ENCODE data around the gene PDE7B. TPM values are rescaled to one million over a fixed set of nuclear protein-coding genes. Genes with fewer than 3 reads are reported as not detected.

PDE7B gene
- total and polyA plus RNA-seq, 2 of the 13 experiments (the other 11 are each of a cell fraction or from before 2014, with no cell fraction given) = not detected

GRCh38 chr6:136108361-136108945 is 257.0 kb downstream of the PDE7B start:
- Histone ChIP-seq H3K27ac (ENCODE audit: extremely low read length, insufficient read depth, low read length) (no peak overlapping the region), H4K20me1 (ENCODE audit: insufficient read depth, low read length) (no peaks in the 10 kb centered on the region), H3K9me3 (ENCODE audit: low read length) (no peaks in the 10 kb centered on the region), H3K27me3 (ENCODE audit: control insufficient read depth in 1 of 2, insufficient read depth in 2 of 2, low read length in 2 of 2) (no peaks in the 10 kb centered on the region), H3K9ac (ENCODE audit: insufficient read depth, low read depth, low read length) (no peak overlapping the region), H3K79me2 (ENCODE audit: insufficient read depth, low read length) (no peaks in the 10 kb centered on the region), H3K4me2 (ENCODE audit: low read depth, low read length) (no peak overlapping the region), H3K4me1 (ENCODE audit: insufficient read depth, low read length) (peaks cover 8% of the 10 kb centered on the region; the same call in 1 of the 2 replicates), H3K4me3 (replicated peaks in 1 of 3; ENCODE audit: insufficient read depth in 1 of 3, low read depth in 2 of 3, low read length in 3 of 3) (no peak overlapping the region), H2AFZ (ENCODE audit: low read length) (no peak overlapping the region), H3K36me3 (replicated peaks in 1 of 2; ENCODE audit: control insufficient read depth in 1 of 2, insufficient read depth in 2 of 2, low read length in 2 of 2) (no peaks in the 10 kb centered on the region)
- in situ Hi-C loops (cut with HindIII; ENCODE audit: extremely low pct_ligation_motif_present, low pct_unique_long_range_greater_than_20kb) (no loop called here), intact Hi-C loops (cut with micrococcal nuclease; ENCODE audit: unreplicated experiment) (no loop called here)
- BruUV-seq (replicated peaks) = no TSS peak
- FAIRE-seq (no peak), ATAC-seq (no peak), DNase-seq (ENCODE audit: low spot score) (no peak)
- TF ChIP-seq UBTF (CRISPR knock-in tag; IDR thresholded peaks at IDR 0.05) (no peak), TEF (CRISPR knock-in tag; IDR thresholded peaks at IDR 0.05) (no peak), IRF2 (CRISPR knock-in tag; IDR thresholded peaks at IDR 0.05) (no peak), SKI (IDR thresholded peaks at IDR 0.05; ENCODE audit: partially characterized antibody) (no peak), BATF2 (CRISPR knock-in tag; IDR thresholded peaks at IDR 0.05) (no peak), ZSCAN31 (CRISPR knock-in tag; IDR thresholded peaks at IDR 0.05; ENCODE audit: low read depth) (no peak), ZNF207 (IDR thresholded peaks at IDR 0.05; ENCODE audit: borderline replicate concordance) (no peak), TGIF2 (CRISPR knock-in tag; IDR thresholded peaks at IDR 0.05) (no peak), PBX2 (CRISPR knock-in tag; IDR thresholded peaks at IDR 0.05) (no peak), ETV5 (CRISPR knock-in tag; IDR thresholded peaks at IDR 0.05; ENCODE audit: borderline replicate concordance) (no peak), TSC22D2 (CRISPR knock-in tag; IDR thresholded peaks at IDR 0.05; ENCODE audit: borderline replicate concordance) (no peak), CBFB (CRISPR knock-in tag; IDR thresholded peaks at IDR 0.05) (no peak), ZNF24 (IDR thresholded peaks at IDR 0.05) (no peak), SMARCC2 (IDR thresholded peaks at IDR 0.05) (no peak)
- CTCF ChIA-PET (ENCODE audit: low intra/inter-chr PET ratio, low total read pairs) = no interaction called here
- POLR2A ChIA-PET = no interaction called here
- 16% methylated on average over 10 of the region's 10 CpGs for WGBS (ENCODE audit: low lambda C conversion rate)
